ENCODE measurements around the gene TTLL9. TPM values are rescaled to one million over a fixed set of nuclear protein-coding genes. Genes with fewer than 3 reads are reported as not detected.

TTLL9 gene
- 0.03 to 0.15 TPM (median 0.09 TPM) in 5 replicates for total RNA-seq (2022; extraction: Qiagen RNA extraction; ENCODE audit: low read depth)

GRCh38 chr20:31869942-31870725 lies at the start of gene TTLL9, which contains the start of gene DUSP15:
Gene TTLL9, plus strand, starts transcription at chr20:31870634. Its CDS starts 493 bp downstream, at chr20:31871127.
Gene DUSP15, minus strand, starts transcription at chr20:31870527. Its CDS starts 190 bp downstream, at chr20:31870337.

GRCh38 chr20:31845300-31845863 lies 25.1 kb upstream of the TTLL9 start, which contains the start of gene FOXS1:
Gene FOXS1, minus strand, starts transcription at chr20:31845604. Its CDS starts 62 bp downstream, at chr20:31845542.

GRCh38 chr20:31951530-31952453 lies 81.4 kb downstream of the TTLL9 start, which contains the start of gene PDRG1:
Gene PDRG1, minus strand, starts transcription at chr20:31952046. Its CDS starts 85 bp downstream, at chr20:31951961.

GRCh38 chr20:31967830-31968249 lies 97.4 kb downstream of the TTLL9 start, which contains the start of gene XKR7:
Gene XKR7, plus strand, starts transcription at chr20:31968151. Its CDS starts 25 bp downstream, at chr20:31968176.

Other genes starting within 250 kb of the TTLL9 start
- not detected in 5 replicates for gene COX4I2, start 232.7 kb upstream of the TTLL9 start, total RNA-seq (2022; extraction: Qiagen RNA extraction; ENCODE audit: low read depth)
- 170 to 183 TPM (median 181 TPM) in 5 replicates for gene BCL2L1, start 147.8 kb upstream of the TTLL9 start, total RNA-seq (2022; extraction: Qiagen RNA extraction; ENCODE audit: low read depth)
- 99.8 to 120 TPM (median 109 TPM) in 5 replicates for gene TPX2, start 131.3 kb upstream of the TTLL9 start, total RNA-seq (2022; extraction: Qiagen RNA extraction; ENCODE audit: low read depth)
- gene MYLK2, start 51.3 kb upstream of the TTLL9 start, total RNA-seq (2022; extraction: Qiagen RNA extraction; ENCODE audit: low read depth), result 0.37 to 0.86 TPM (median 0.46 TPM) in 5 replicates
- 0.46 to 1.2 TPM (median 0.77 TPM) in 5 replicates for gene FOXS1, start 25.0 kb upstream of the TTLL9 start, total RNA-seq (2022; extraction: Qiagen RNA extraction; ENCODE audit: low read depth)
- gene DUSP15, start 107 bp upstream of the TTLL9 start, total RNA-seq (2022; extraction: Qiagen RNA extraction; ENCODE audit: low read depth), result 0.57 to 1.8 TPM (median 0.95 TPM) in 5 replicates
- gene PDRG1, start 81.4 kb downstream of the TTLL9 start, total RNA-seq (2022; extraction: Qiagen RNA extraction; ENCODE audit: low read depth), result 33.0 to 38.8 TPM (median 33.7 TPM) in 5 replicates
- 0.01 TPM in 1 of 5 replicates, not detected in the others for gene XKR7, start 97.5 kb downstream of the TTLL9 start, total RNA-seq (2022; extraction: Qiagen RNA extraction; ENCODE audit: low read depth)
- 0.47 to 0.67 TPM (median 0.56 TPM) in 5 replicates for gene CCM2L, start 139.8 kb downstream of the TTLL9 start, total RNA-seq (2022; extraction: Qiagen RNA extraction; ENCODE audit: low read depth)
- 0.08 to 0.13 TPM (median 0.10 TPM) in 4 of 5 replicates, not detected in the other for gene HCK, start 181.6 kb downstream of the TTLL9 start, total RNA-seq (2022; extraction: Qiagen RNA extraction; ENCODE audit: low read depth)
- gene TM9SF4, start 239.1 kb downstream of the TTLL9 start, total RNA-seq (2022; extraction: Qiagen RNA extraction; ENCODE audit: low read depth), result 32.1 to 38.3 TPM (median 36.5 TPM) in 5 replicates

All from A549 treated with RU486 at 1 μM for 4 hours (cell line).